HTERT RPE-1 (cell line): ENCODE measurements around the gene FAIM2.

Experiments
- in situ Hi-C: fragments of 300-500 bp; cut with MboI; formaldehyde crosslinking; loops from 4 replicates; pipeline ENCODE4 v1.14.3; 2020; ENCODE audit warnings: low sequenced_read_pairs

Gene FAIM2

GRCh38 chr12:49941556-49942511 lies 38.1 kb upstream of the FAIM2 start:
- in situ Hi-C loops, result no loop called here

- in situ Hi-C loops, result no loop called here
Measured at GRCh38 chr12:49939707-49940106, 36.0 kb upstream of the FAIM2 start.

- in situ Hi-C loops, result no loop called here
Measured at GRCh38 chr12:49939307-49939706, 35.6 kb upstream of the FAIM2 start.

GRCh38 chr12:49937639-49938300 lies 34.1 kb upstream of the FAIM2 start:
- in situ Hi-C loops, result no loop called here

GRCh38 chr12:49936925-49937324 lies 33.2 kb upstream of the FAIM2 start:
- in situ Hi-C loops, result no loop called here

GRCh38 chr12:49934505-49934904 lies 30.8 kb upstream of the FAIM2 start:
- in situ Hi-C loops, result no loop called here

- in situ Hi-C loops, result no loop called here
Measured at GRCh38 chr12:49933796-49934195, 30.1 kb upstream of the FAIM2 start.

- in situ Hi-C loops, result no loop called here
Measured at GRCh38 chr12:49932533-49933130, 28.9 kb upstream of the FAIM2 start.

GRCh38 chr12:49932023-49932422 lies 28.3 kb upstream of the FAIM2 start:
- in situ Hi-C loops, result no loop called here

GRCh38 chr12:49930515-49931288 lies 27.0 kb upstream of the FAIM2 start:
- in situ Hi-C loops, result no loop called here

GRCh38 chr12:49929581-49929980 lies 25.9 kb upstream of the FAIM2 start:
- in situ Hi-C loops, result no loop called here

GRCh38 chr12:49928471-49928870 lies 24.8 kb upstream of the FAIM2 start:
- in situ Hi-C loops, result no loop called here

- in situ Hi-C loops, result no loop called here
Measured at GRCh38 chr12:49925433-49926204, 21.9 kb upstream of the FAIM2 start.

GRCh38 chr12:49924628-49925246 lies 21.0 kb upstream of the FAIM2 start:
- in situ Hi-C loops, result no loop called here

GRCh38 chr12:49923880-49924556 lies 20.3 kb upstream of the FAIM2 start:
- in situ Hi-C loops, result no loop called here

GRCh38 chr12:49923035-49923644 lies 19.4 kb upstream of the FAIM2 start:
- in situ Hi-C loops, result no loop called here

- in situ Hi-C loops, result no loop called here
Measured at GRCh38 chr12:49922349-49923034, 18.8 kb upstream of the FAIM2 start.

- in situ Hi-C loops, result no loop called here
Measured at GRCh38 chr12:49921936-49922335, 18.2 kb upstream of the FAIM2 start.
